H9 (cell line): ENCODE results near the gene MAEA. TPM values are rescaled to one million over a fixed set of nuclear protein-coding genes. Genes with fewer than 3 reads are reported as not detected.

Experiments
- DNase-seq: peaks from one replicate; pipeline ENCODE4 v3.0.0-alpha.2; 2017
- H2AFZ ChIP-seq: one replicate; pipeline ENCODE4 v1.6.1; 2013; ENCODE audit warnings: mild to moderate bottlenecking, low read length, control low read depth, moderate library complexity
- H2AK5ac ChIP-seq: 2 replicates; pipeline ENCODE4 v1.6.1; 2013; ENCODE audit warnings: low read length, control low read depth, mixed read lengths; ENCODE audit not compliant: insufficient read length
- H2BK120ac ChIP-seq: one replicate; pipeline ENCODE4 v1.6.1; 2013; ENCODE audit warnings: low read depth, mild to moderate bottlenecking, low read length, control low read depth, inconsistent platforms; ENCODE audit not compliant: poor library complexity, severe bottlenecking
- H2BK12ac ChIP-seq: 2 replicates; pipeline ENCODE4 v1.6.1; 2013; ENCODE audit warnings: low read length, control low read depth, mixed read lengths, low read depth; ENCODE audit not compliant: insufficient read length
- H2BK15ac ChIP-seq: 2 replicates; pipeline ENCODE4 v1.6.1; 2013; ENCODE audit warnings: low read depth, low read length, control low read depth
- H2BK20ac ChIP-seq: one replicate; pipeline ENCODE4 v1.6.1; 2013; ENCODE audit warnings: low read depth, mild to moderate bottlenecking, low read length, control low read depth, inconsistent platforms; ENCODE audit not compliant: poor library complexity, severe bottlenecking
- H2BK5ac ChIP-seq: 2 replicates; pipeline ENCODE4 v1.6.1; 2013; ENCODE audit warnings: low read length, control low read depth, mixed read lengths; ENCODE audit not compliant: insufficient read length
- H3K14ac ChIP-seq: 2 replicates; pipeline ENCODE4 v1.6.1; 2013; ENCODE audit warnings: low read length, control low read depth; ENCODE audit not compliant: insufficient read depth
- H3K18ac ChIP-seq: 2 replicates; pipeline ENCODE4 v1.6.1; 2013; ENCODE audit warnings: low read depth, mild to moderate bottlenecking, mixed read lengths, low read length, control low read depth; ENCODE audit not compliant: insufficient read length
- H3K23ac ChIP-seq: 2 replicates; pipeline ENCODE4 v1.6.1; 2013; ENCODE audit warnings: low read length, control low read depth, mixed read lengths, low read depth; ENCODE audit not compliant: insufficient read length
- H3K23me2 ChIP-seq: 2 replicates; pipeline ENCODE4 v1.6.1; 2013; ENCODE audit warnings: low read depth, mild to moderate bottlenecking, mixed read lengths, low read length, control low read depth; ENCODE audit not compliant: insufficient read length, poor library complexity, severe bottlenecking
- H3K27ac ChIP-seq: 2 replicates; pipeline ENCODE4 v1.5.1; 2013; ENCODE audit warnings: low read length, control low read depth, mixed read lengths, low read depth; ENCODE audit not compliant: insufficient read length
- H3K27me3 ChIP-seq: 2 replicates; pipeline ENCODE4 v1.6.1; 2013; ENCODE audit warnings: low read length, control low read depth, inconsistent platforms; ENCODE audit not compliant: insufficient read depth
- H3K4ac ChIP-seq: 2 replicates; pipeline ENCODE4 v1.6.1; 2013; ENCODE audit warnings: low read depth, mild to moderate bottlenecking, control low read depth, inconsistent platforms, low read length, moderate library complexity
- H3K4me1 ChIP-seq: 2 replicates; pipeline ENCODE4 v1.6.1; 2013; ENCODE audit warnings: low read length, control low read depth, inconsistent platforms; ENCODE audit not compliant: insufficient read depth
- H3K4me2 ChIP-seq: 2 replicates; pipeline ENCODE4 v1.6.1; 2013; ENCODE audit warnings: low read length, control low read depth, mixed read lengths; ENCODE audit not compliant: insufficient read length, insufficient read depth
- H3K56ac ChIP-seq: 2 replicates; pipeline ENCODE4 v1.6.1; 2013; ENCODE audit warnings: low read depth, mild to moderate bottlenecking, mixed read lengths, low read length, control low read depth; ENCODE audit not compliant: insufficient read length
- H3K79me1 ChIP-seq: 2 replicates; pipeline ENCODE4 v1.6.1; 2013; ENCODE audit warnings: low read depth, mild to moderate bottlenecking, moderate library complexity, low read length, control low read depth, inconsistent platforms; ENCODE audit not compliant: insufficient read depth, poor library complexity, severe bottlenecking
- H3K79me2 ChIP-seq: 2 replicates; pipeline ENCODE4 v1.6.1; 2013; ENCODE audit warnings: low read length, control low read depth, inconsistent platforms; ENCODE audit not compliant: insufficient read depth
- H3K9ac ChIP-seq: 2 replicates; pipeline ENCODE4 v1.6.1; 2013; ENCODE audit warnings: low read length, control low read depth, mixed read lengths; ENCODE audit not compliant: insufficient read length; ENCODE audit errors: extremely low read depth
- H3K9me3 ChIP-seq: one replicate; pipeline ENCODE4 v1.6.1; 2013; ENCODE audit warnings: low read depth, low read length, inconsistent platforms; ENCODE audit not compliant: control insufficient read depth
- H3T11ph ChIP-seq: one replicate; pipeline ENCODE4 v1.6.1; 2013; ENCODE audit warnings: mild to moderate bottlenecking, low read length, control low read depth, inconsistent platforms
- H4K20me1 ChIP-seq: one replicate; pipeline ENCODE4 v1.6.1; 2013; ENCODE audit not compliant: control insufficient read depth, insufficient read length, insufficient read depth
- H4K5ac ChIP-seq: 2 replicates; pipeline ENCODE4 v1.6.1; 2013; ENCODE audit warnings: low read depth, mild to moderate bottlenecking, mixed read lengths, low read length, control low read depth; ENCODE audit not compliant: insufficient read length
- H4K8ac ChIP-seq: replicated peaks from 2 replicates; pipeline ENCODE4 v1.6.1; 2013; ENCODE audit warnings: low read length, control low read depth, mixed read lengths, low read depth; ENCODE audit not compliant: insufficient read length
- H4K91ac ChIP-seq: 2 replicates; pipeline ENCODE4 v1.6.1; 2013; ENCODE audit warnings: low read depth, mild to moderate bottlenecking, moderate library complexity, mixed read lengths, low read length, control low read depth; ENCODE audit not compliant: insufficient read length
- H3K27ac Mint-ChIP-seq, 3 experiments: 2 replicates in 2 of 3; 3 replicates in 1 of 3; pipeline ENCODE4 v1.8.0; 2020 to 2021; ENCODE audit warnings: mixed read lengths in 3 of 3, mild to moderate bottlenecking in 1 of 3, moderate library complexity in 1 of 3
- H3K27me3 Mint-ChIP-seq: 2 replicates; pipeline ENCODE4 v1.8.0; 2021; ENCODE audit warnings: low read depth, mild to moderate bottlenecking, moderate library complexity, mixed read lengths
- H3K36me3 Mint-ChIP-seq, 3 experiments: 2 replicates in 2 of 3; 3 replicates in 1 of 3; pipeline ENCODE4 v1.8.0; 2020 to 2021; ENCODE audit warnings: low read depth in 3 of 3, mixed read lengths in 3 of 3; ENCODE audit not compliant: insufficient read depth in 1 of 3
- H3K4me1 Mint-ChIP-seq, 2 experiments: 2 replicates each; pipeline ENCODE4 v1.8.0; 2020; ENCODE audit warnings: mixed read lengths in 2 of 2
- H3K4me3 Mint-ChIP-seq, 2 experiments: 2 replicates in 1 of 2; 3 replicates in 1 of 2; pipeline ENCODE4 v1.8.0; 2020 to 2021; ENCODE audit warnings: mild to moderate bottlenecking in 2 of 2, mixed read lengths in 2 of 2, moderate library complexity in 1 of 2
- H3K9me3 Mint-ChIP-seq, 2 experiments: 2 replicates in 1 of 2; 3 replicates in 1 of 2; pipeline ENCODE4 v1.8.0; 2020; ENCODE audit warnings: mild to moderate bottlenecking in 2 of 2, mixed read lengths in 2 of 2, moderate library complexity in 1 of 2
- CTCF ChIP-seq: fragments of 200-600 bp; sonication (generic); conservative IDR thresholded peaks from 3 replicates; pipeline ENCODE4 v1.8.0; 2021; ENCODE audit warnings: antibody characterized with exemption, mild to moderate bottlenecking
- WGBS: extraction: QIAGEN DNeasy Blood & Tissue Kit; methylation state at CpG from one replicate; pipeline ENCODE4 v1.1.7; 2013; ENCODE audit warnings: missing lambda C conversion rate, low lambda C conversion rate, mixed read lengths; ENCODE audit not compliant: insufficient read length; ENCODE audit errors: extremely low coverage; 5-methylcytosine and 5-hydroxymethylcytosine counted together
- total RNA-seq: library from RNA; stranded (reverse); gene quantifications from 2 replicates; pipeline ENCODE4 v1.2.1, GENCODE V29; 2021

The MAEA gene
- total RNA-seq, 1 experiment from 2014 or later = 85.6 TPM

GRCh38 chr4:1379801-1380331, 90.2 kb downstream of the MAEA start:
- no peaks in the 10 kb centered on the region for H3K27me3 Mint-ChIP-seq
- Histone ChIP-seq H3K56ac (no peak overlapping the region), H3K23ac (no peak overlapping the region), H2BK5ac (no peak overlapping the region), H2BK120ac (no peak overlapping the region), H2BK20ac (no peak overlapping the region), H3K9ac (no peak overlapping the region), H3K27ac (no peak overlapping the region), H3K4ac (no peak overlapping the region), H3K23me2 (no peaks in the 10 kb centered on the region), H4K5ac (no peak overlapping the region), H3K79me2 (no peaks in the 10 kb centered on the region), H3K9me3 (no peaks in the 10 kb centered on the region), H3K27me3 (no peaks in the 10 kb centered on the region), H2AK5ac (no peak overlapping the region), H3K4me1 (no peaks in the 10 kb centered on the region), H4K8ac (no peak overlapping the region), H3T11ph (no peak overlapping the region), H2BK15ac (no peak overlapping the region), H4K20me1 (peaks cover 5% of the 10 kb centered on the region), H3K18ac (no peak overlapping the region), H3K14ac (no peak overlapping the region), H3K4me2 (no peak overlapping the region), H4K91ac (no peak overlapping the region), H3K79me1 (no peaks in the 10 kb centered on the region), H2AFZ (no peak overlapping the region), H2BK12ac (no peak overlapping the region)
- no CpG with 5 or more reads among the region's 31 CpGs for WGBS
- H3K4me1 Mint-ChIP-seq = no peaks in the 10 kb centered on the region
- DNase-seq = no peak
- H3K36me3 Mint-ChIP-seq = peaks cover 0 to 4% (median 0%) of the 10 kb centered on the region in 3 experiments; a peak in 1 of 7 replicates
- H3K27ac Mint-ChIP-seq = no peak overlapping the region; a peak in 1 of 7 replicates
- no peaks in the 10 kb centered on the region for H3K9me3 Mint-ChIP-seq
- TF ChIP-seq CTCF = no peak
- no peak overlapping the region for H3K4me3 Mint-ChIP-seq
